ENCODE results near the gene ARSK. TPM values are rescaled to one million over a fixed set of nuclear protein-coding genes. Genes with fewer than 3 reads are reported as not detected.

ARSK gene
- total RNA-seq, 2 donors from 2014 or later = 2.9 to 3.4 TPM

DNA sequence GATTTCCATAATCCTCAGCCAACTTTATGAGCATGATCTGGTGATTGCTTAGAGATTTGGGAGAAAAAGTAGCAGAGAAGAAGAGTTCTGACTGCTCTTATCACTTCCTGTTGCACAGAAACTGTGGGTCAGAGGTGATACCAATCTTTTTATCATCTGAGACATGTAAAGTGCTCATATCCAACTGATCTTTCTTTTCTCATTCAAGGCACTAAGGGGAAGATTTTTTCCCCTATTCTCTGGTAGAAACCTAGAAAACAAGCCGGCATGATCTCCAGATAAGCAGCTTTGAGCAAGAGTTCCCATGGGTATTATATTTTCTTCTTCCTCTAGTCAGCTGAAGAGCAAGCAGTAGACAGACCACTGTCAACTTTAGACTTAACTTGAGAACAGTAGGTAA lies 36.0 kb downstream of the ARSK start:
- no peaks in the 10 kb centered on the region for H3K27me3 Mint-ChIP-seq
- H3K36me3 Mint-ChIP-seq = no peaks in the 10 kb centered on the region
- no peak for DNase-seq (ENCODE audit: low spot score)
- no peaks in the 10 kb centered on the region for H3K9me3 Mint-ChIP-seq
- ATAC-seq = no peak
- H3K27ac Mint-ChIP-seq = no peak overlapping the region
- peaks cover 9 to 23% of the 10 kb centered on the region in 2 donors for H3K4me1 Mint-ChIP-seq (ENCODE audit: low read depth in 2 of 2)
- H3K4me3 Mint-ChIP-seq = no peak overlapping the region

DNA sequence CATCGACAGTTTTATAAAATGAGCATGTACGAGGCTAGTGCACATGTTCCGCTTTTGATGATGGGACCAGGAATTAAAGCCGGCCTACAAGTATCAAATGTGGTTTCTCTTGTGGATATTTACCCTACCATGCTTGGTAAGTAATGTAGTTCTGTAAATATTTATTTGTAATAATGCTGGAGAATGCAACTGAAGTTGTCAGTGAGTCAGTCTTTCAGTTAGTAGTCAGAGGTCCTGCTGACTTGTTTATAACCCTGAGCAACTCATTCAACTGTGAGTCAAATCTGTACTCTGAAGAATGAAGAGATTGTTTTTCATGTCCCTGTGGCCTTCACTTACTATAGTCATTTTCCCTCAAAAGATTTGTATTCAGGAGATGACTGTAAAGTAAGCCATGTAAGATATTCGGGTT lies 36.6 kb downstream of the ARSK start:
- no peak overlapping the region for H3K4me3 Mint-ChIP-seq
- H3K9me3 Mint-ChIP-seq = no peaks in the 10 kb centered on the region
- no peaks in the 10 kb centered on the region for H3K36me3 Mint-ChIP-seq
- H3K27me3 Mint-ChIP-seq = no peaks in the 10 kb centered on the region
- DNase-seq (ENCODE audit: low spot score) (no peak), ATAC-seq (peak; percentile 61 to 96)
- H3K27ac Mint-ChIP-seq = no peak overlapping the region
- H3K4me1 Mint-ChIP-seq (ENCODE audit: low read depth in 2 of 2) = peaks cover 9 to 23% of the 10 kb centered on the region in 2 donors

DNA sequence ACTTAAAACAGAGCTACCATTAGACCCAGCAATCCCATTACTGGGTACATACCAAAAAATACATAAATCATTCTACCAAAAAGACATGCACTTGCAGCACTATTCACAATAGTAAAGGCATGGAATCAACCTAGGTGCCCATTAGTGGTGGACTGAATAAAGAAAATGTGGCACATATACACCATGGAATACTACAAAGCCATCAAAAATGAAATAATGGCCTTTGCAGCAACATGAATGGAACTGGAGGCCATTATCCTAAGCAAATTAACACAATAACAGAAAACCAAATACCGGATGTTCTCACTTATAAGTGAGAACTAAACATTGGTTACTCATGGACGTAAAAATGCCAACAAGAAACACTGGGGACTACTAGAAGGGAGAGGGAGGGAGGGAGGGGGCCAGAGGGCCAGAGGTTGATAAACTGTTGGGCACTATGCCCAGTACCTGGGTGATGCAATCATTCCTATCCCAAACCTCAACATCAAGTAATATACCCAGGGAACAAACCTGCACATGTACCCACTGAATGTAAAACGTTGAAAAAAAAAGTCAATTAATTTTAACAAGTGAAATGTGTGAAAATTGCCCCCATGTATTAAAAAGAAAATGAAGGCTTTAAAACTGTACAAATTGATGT lies 40.5 kb downstream of the ARSK start:
- ATAC-seq = no peak
- H3K9me3 Mint-ChIP-seq = no peaks in the 10 kb centered on the region
- H3K4me1 Mint-ChIP-seq (ENCODE audit: low read depth in 2 of 2) = peaks cover 6 to 17% of the 10 kb centered on the region in 2 donors
- H3K4me3 Mint-ChIP-seq = no peak overlapping the region
- H3K27me3 Mint-ChIP-seq = no peaks in the 10 kb centered on the region
- H3K27ac Mint-ChIP-seq = no peak overlapping the region
- H3K36me3 Mint-ChIP-seq = no peaks in the 10 kb centered on the region
- no peak for DNase-seq (ENCODE audit: low spot score)

DNA sequence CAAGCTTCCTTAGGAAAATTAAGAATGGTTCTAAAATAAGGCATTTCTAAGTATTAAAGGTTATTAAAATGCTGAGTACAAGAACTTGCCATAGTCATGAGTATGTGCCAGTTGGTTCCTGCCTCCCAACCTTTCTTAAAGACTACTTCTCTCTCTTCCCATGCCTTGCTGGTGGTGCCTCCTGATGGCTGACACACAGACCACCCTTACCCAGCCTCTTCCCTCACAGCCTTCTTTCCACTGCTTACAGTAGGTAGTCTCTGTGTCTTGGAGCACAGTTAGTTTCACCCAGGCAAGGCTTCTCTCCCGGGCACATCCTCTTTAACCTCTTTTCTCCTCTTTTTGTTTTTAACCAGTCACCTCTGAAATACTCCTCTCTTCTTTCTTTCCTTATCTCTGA lies 44.4 kb downstream of the ARSK start:
- no peak for ATAC-seq
- DNase-seq (ENCODE audit: low spot score) = no peak
- Mint-ChIP-seq H3K4me1 (ENCODE audit: low read depth in 2 of 2) (no peaks in the 10 kb centered on the region), H3K27ac (no peak overlapping the region), H3K9me3 (no peaks in the 10 kb centered on the region), H3K4me3 (no peak overlapping the region), H3K36me3 (no peaks in the 10 kb centered on the region), H3K27me3 (no peaks in the 10 kb centered on the region)

DNA sequence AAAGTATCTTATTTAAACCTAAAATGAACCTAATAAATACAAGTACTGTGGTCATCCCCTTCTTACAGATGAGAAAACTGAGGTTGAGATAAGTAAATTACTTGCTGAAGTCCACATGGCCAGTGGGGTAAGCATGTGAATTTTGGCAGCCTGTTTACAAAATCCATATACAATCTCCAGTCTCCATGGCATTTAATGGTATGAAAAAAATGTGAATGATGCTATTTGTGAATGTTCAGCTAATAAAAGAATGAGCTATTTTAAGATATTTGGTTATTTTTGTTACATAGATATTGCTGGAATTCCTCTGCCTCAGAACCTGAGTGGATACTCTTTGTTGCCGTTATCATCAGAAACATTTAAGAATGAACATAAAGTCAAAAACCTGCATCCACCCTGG lies 45.7 kb downstream of the ARSK start:
- no peak for ATAC-seq
- Mint-ChIP-seq H3K9me3 (no peaks in the 10 kb centered on the region), H3K4me1 (ENCODE audit: low read depth in 2 of 2) (no peaks in the 10 kb centered on the region)

DNA sequence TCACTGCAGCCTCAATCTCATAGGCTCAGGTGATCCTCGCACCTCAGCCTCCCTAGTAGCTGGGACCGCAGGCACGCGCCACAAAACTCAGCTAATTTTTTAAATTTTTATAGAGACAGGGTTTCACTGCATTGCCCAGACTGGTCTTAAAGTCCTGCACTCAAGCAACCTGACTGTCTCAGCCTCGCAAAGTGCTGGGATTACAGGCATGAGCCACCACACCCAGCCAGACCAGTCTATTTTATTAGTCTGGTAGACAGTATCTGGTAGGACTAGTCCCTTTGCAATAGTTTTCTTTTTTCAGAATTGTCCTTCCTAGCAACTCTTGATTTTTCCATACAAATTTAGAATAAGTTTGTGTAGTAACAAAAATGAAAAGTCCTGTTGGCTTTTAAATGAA lies 50.9 kb downstream of the ARSK start:
- ATAC-seq (no peak), DNase-seq (ENCODE audit: low spot score) (no peak)
- Mint-ChIP-seq H3K4me1 (ENCODE audit: low read depth in 2 of 2) (no peaks in the 10 kb centered on the region), H3K36me3 (no peaks in the 10 kb centered on the region), H3K27ac (no peak overlapping the region), H3K9me3 (no peaks in the 10 kb centered on the region), H3K27me3 (no peaks in the 10 kb centered on the region), H3K4me3 (no peak overlapping the region)

More for the DNA sequence above, 45.7 kb downstream of the ARSK start:
- no peaks in the 10 kb centered on the region for H3K27me3 Mint-ChIP-seq
- no peaks in the 10 kb centered on the region for H3K36me3 Mint-ChIP-seq
- DNase-seq (ENCODE audit: low spot score) = no peak
- no peak overlapping the region for H3K27ac Mint-ChIP-seq
- no peak overlapping the region for H3K4me3 Mint-ChIP-seq

DNA sequence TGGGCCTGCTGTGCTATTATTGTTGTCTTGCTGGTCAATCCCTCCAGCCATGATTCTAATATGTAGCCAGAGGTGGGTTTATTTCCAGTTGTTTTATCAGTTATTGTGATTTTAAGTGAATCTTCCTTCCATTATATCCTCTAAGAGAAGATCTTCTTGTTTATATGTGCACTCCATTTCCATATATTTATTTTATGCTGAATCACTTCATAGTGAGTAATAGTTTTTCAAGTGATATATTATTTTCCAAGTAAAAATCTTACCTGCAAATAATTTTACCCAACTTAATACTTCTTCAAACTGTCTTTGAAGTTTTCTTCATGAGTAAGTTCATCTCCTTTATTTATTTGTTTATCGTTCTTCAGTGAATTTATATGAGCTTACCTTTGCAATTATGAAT lies 51.5 kb downstream of the ARSK start:
- ATAC-seq = no peak
- Mint-ChIP-seq H3K36me3 (no peaks in the 10 kb centered on the region), H3K27me3 (no peaks in the 10 kb centered on the region), H3K4me3 (no peak overlapping the region), H3K4me1 (ENCODE audit: low read depth in 2 of 2) (no peaks in the 10 kb centered on the region), H3K27ac (no peak overlapping the region), H3K9me3 (no peaks in the 10 kb centered on the region)
- DNase-seq (ENCODE audit: low spot score) = no peak

DNA sequence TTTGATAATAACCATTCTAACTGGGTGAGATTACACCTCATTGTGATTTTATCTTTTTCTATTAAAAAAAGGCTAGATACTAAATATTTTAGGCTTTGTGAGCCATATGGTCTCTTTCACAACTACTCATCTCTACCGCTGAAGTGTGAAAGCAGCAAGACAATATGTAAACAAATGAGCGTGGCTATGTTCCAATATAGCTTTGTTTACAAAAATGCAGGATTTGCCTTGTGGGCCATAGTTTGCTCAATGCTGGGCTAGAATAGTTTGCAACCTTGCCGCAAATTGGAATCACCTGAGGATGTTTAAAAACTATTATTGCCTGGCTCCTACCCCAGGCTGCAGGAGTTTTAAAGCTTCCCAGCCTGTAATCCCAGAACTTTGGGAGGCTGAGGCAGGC lies 54.8 kb downstream of the ARSK start:
- Mint-ChIP-seq H3K4me1 (ENCODE audit: low read depth in 2 of 2) (peaks cover 0 to 2% of the 10 kb centered on the region in 2 donors), H3K4me3 (no peak overlapping the region), H3K27me3 (no peaks in the 10 kb centered on the region), H3K9me3 (no peaks in the 10 kb centered on the region), H3K27ac (no peak overlapping the region), H3K36me3 (peaks cover 11% of the 10 kb centered on the region)
- ATAC-seq = no peak
- DNase-seq (ENCODE audit: low spot score) = no peak

DNA sequence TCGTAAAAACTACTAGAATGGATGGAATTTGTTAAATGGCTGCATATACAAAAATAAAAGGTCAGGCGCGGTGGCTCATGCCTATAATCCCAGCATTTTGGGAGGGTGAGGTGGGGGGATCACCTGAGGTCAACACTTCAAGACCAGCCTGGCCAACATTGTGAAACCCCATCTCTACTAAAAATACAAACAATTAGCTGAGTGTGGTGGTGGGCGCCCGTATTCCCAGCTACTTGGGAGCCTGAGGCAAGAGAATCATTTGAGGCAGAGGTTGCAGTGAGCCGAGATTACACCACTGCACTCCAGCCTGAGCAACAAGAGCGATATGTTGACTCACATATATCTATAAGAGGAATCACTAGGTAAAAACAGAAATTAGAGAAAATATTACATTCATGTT lies 55.6 kb downstream of the ARSK start:
- H3K27me3 Mint-ChIP-seq = no peaks in the 10 kb centered on the region
- H3K4me3 Mint-ChIP-seq = no peak overlapping the region
- H3K27ac Mint-ChIP-seq = no peak overlapping the region
- no peak for DNase-seq (ENCODE audit: low spot score)
- H3K4me1 Mint-ChIP-seq (ENCODE audit: low read depth in 2 of 2) = peaks cover 4 to 10% of the 10 kb centered on the region in 2 donors
- no peak for ATAC-seq
- H3K9me3 Mint-ChIP-seq = no peaks in the 10 kb centered on the region
- peaks cover 11% of the 10 kb centered on the region for H3K36me3 Mint-ChIP-seq

DNA sequence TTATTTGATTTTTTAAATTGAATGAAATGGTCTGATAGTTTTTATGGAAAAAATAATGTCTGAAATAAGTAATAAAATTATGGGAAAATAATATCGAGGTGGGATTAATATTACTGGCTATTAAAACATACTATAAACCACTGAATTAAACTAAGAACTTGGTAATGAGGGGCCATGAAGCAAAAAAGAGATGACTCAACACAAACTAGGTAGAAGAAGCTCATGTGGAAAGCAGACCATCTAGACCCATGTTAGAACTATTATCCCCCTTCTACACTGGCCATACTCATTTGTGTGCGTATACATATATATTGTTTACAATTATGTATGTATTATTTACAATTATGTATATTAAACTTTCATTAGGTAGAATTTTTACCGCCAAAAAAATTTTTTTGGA lies 56.5 kb downstream of the ARSK start:
- DNase-seq (ENCODE audit: low spot score) (no peak), ATAC-seq (no peak)
- Mint-ChIP-seq H3K4me1 (ENCODE audit: low read depth in 2 of 2) (peaks cover 4 to 10% of the 10 kb centered on the region in 2 donors), H3K27ac (no peak overlapping the region), H3K9me3 (no peaks in the 10 kb centered on the region), H3K36me3 (peaks cover 11% of the 10 kb centered on the region), H3K27me3 (no peaks in the 10 kb centered on the region), H3K4me3 (no peak overlapping the region)

DNA sequence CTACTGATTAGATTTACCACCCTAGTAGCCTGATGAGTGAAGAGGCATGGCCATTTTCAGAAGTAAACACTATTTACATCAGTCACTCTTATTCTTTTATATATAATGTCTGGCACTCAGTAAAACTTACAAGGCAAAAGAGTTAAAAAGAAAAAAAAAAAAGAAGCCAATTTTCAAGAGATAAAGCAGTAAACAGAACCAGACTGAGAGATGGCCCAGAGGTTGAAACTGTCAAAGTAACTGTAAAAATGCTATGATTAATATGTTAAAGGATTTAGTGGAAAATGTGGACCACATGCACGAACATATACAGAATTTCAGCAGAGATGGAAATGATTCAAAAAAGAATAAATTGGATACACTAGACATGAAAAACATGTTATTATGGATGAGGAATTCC lies 58.6 kb downstream of the ARSK start:
- Mint-ChIP-seq H3K36me3 (peaks cover 11% of the 10 kb centered on the region), H3K4me1 (ENCODE audit: low read depth in 2 of 2) (peaks cover 10 to 18% of the 10 kb centered on the region in 2 donors), H3K4me3 (no peak overlapping the region), H3K9me3 (no peaks in the 10 kb centered on the region), H3K27me3 (no peaks in the 10 kb centered on the region), H3K27ac (no peak overlapping the region)
- ATAC-seq (no peak), DNase-seq (ENCODE audit: low spot score) (no peak)

DNA sequence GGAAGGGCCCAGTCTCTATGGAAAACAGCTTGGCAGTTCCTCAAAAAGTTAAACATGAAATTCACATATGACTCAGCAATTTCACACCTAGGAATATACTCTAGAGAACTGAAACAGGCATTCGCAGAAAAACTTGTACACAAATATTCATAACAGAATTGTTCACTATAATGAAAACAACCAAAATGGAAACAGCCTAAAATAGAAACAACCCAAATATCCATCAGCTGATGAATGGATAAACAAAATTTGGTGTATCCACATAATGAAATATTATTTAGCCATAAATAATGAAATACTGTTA lies 60.2 kb downstream of the ARSK start:
- H3K9me3 Mint-ChIP-seq = no peaks in the 10 kb centered on the region
- H3K27me3 Mint-ChIP-seq = no peaks in the 10 kb centered on the region
- ATAC-seq = peak in 1 of 2 donors; percentile 52
- H3K27ac Mint-ChIP-seq = no peak overlapping the region
- H3K36me3 Mint-ChIP-seq = peaks cover 11% of the 10 kb centered on the region
- no peak overlapping the region for H3K4me3 Mint-ChIP-seq
- peaks cover 24 to 33% of the 10 kb centered on the region in 2 donors for H3K4me1 Mint-ChIP-seq (ENCODE audit: low read depth in 2 of 2)
- no peak for DNase-seq (ENCODE audit: low spot score)

DNA sequence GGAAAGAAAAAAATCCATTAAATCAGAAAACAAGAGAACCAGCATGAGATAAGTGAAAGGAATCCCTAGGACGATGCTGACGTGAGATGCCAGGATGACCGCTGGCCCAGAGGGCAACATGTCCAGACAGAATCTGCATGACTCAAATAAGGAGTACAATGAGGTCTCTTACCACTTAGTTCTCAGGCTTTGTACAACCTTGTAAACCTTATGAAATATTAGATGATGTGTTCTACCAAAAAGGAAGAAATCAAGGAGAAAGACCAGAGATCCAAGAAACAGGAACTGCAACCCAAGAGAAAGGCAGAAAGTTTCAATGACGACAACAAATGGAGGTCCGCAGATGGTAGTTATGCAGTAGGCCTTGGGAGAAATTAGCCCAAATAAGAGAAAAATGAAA lies 62.2 kb downstream of the ARSK start:
- peaks cover 29 to 40% of the 10 kb centered on the region in 2 donors for H3K4me1 Mint-ChIP-seq (ENCODE audit: low read depth in 2 of 2)
- ATAC-seq = no peak
- no peaks in the 10 kb centered on the region for H3K27me3 Mint-ChIP-seq
- DNase-seq (ENCODE audit: low spot score) = no peak
- no peak overlapping the region for H3K4me3 Mint-ChIP-seq
- H3K27ac Mint-ChIP-seq = no peak overlapping the region
- H3K9me3 Mint-ChIP-seq = no peaks in the 10 kb centered on the region
- H3K36me3 Mint-ChIP-seq = peaks cover 11% of the 10 kb centered on the region

DNA sequence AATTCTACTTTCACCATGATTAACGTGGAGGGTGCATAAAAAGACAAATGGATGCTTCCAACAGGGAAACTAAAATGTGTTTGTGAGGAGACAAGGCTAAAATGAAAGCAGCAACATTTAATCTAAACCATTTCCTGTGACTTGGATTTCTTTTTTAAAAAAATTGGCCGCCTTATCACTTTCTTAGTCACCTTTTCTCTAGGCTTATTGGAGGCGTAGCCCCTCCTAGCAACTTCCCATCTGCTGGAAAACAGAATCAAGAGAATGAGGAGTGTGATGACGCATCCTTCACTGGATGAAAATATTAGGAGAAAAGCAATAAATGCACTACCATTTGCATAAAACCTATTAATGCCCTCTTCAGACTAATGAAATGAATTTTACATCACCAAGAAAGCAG lies 64.2 kb downstream of the ARSK start:
- Mint-ChIP-seq H3K27me3 (no peaks in the 10 kb centered on the region), H3K27ac (peak overlapping the region; percentile 53 to 63), H3K4me3 (peak overlapping the region; percentile 93), H3K36me3 (peaks cover 1% of the 10 kb centered on the region), H3K4me1 (ENCODE audit: low read depth in 2 of 2) (peaks cover 33 to 43% of the 10 kb centered on the region in 2 donors), H3K9me3 (no peaks in the 10 kb centered on the region)
- ATAC-seq (no peak), DNase-seq (ENCODE audit: low spot score) (no peak)

DNA sequence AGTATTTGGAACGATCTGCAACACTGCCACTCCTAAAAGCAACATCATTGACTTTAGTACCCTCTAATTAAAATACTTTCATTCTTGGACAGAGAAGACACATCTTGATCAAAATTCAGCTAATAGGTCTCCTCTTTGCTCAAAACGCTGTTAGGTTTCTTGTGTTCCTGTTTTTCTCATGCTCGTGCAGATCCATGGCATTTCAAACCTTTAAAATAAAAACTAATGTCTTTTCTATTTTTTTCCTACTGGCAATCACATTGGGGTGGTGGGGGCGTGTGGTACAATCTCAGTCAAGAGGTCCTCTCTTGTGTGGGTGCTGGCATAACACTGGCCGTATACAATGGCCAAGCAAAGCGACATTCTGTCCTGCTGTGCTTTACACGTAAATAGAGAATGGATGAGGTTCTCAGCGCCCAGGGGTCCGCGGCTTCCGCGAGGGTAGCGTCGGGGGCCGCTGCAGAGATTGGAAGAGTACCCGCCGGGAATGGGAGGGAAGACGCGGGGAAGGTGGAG lies 64.7 kb downstream of the ARSK start:
- Mint-ChIP-seq H3K27ac (peak overlapping the region; percentile 53 to 63), H3K4me3 (peak overlapping the region; percentile 93), H3K27me3 (no peaks in the 10 kb centered on the region), H3K9me3 (no peaks in the 10 kb centered on the region), H3K4me1 (ENCODE audit: low read depth in 2 of 2) (peaks cover 33 to 42% of the 10 kb centered on the region in 2 donors), H3K36me3 (no peaks in the 10 kb centered on the region)
- DNase-seq (ENCODE audit: low spot score) (no peak), ATAC-seq (no peak)

Data from natural killer cell treated with Interleukin-12 subunit alpha and Interleukin-12 subunit beta and Interleukin-15 and Interleukin-18, amount 100 ng/mL, for 72 hours (primary cell).